ENCODE measurements around the gene UGGT1. TPM values are rescaled to one million over a fixed set of nuclear protein-coding genes. Genes with fewer than 3 reads are reported as not detected.

UGGT1 gene
- total and polyA plus RNA-seq, 4 donors = 6.7 to 74.7 (median 32.4) TPM

DNA sequence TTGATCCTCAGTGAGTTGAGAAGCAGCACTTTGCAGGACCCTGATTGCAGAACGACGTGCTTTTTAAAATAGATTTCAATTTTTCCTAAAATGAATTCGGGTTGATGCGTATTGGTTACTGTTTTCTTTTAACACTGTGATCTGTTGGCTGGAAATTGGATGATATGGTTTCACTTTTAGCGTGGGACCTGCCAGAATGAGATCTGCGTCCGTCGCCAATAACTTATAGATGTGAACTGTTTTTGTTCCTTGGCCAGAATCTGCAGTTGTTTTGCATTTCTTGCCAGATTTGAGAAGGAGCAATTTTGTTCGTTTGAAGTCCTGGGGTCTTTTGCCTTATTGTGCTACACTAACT is 703 bp downstream of the UGGT1 start:
- Histone ChIP-seq H3K27ac (ENCODE audit: low read depth in 1 of 2, low read length in 2 of 2) (peak overlapping the region; percentile 82 to 86), H3K36me3 (ENCODE audit: control insufficient read depth in 4 of 4, insufficient read depth in 3 of 4, low read depth in 1 of 4, low read length in 3 of 4) (peaks cover 0 to 4% (median 0%) of the 10 kb centered on the region in 4 donors), H3K4me1 (ENCODE audit: control insufficient read depth in 4 of 4, insufficient read depth in 4 of 4, low read length in 3 of 4) (peaks cover 0 to 15% (median 12%) of the 10 kb centered on the region in 4 donors), H3K27me3 (ENCODE audit: control insufficient read depth in 4 of 4, insufficient read depth in 4 of 4, low read length in 3 of 4) (no peaks in the 10 kb centered on the region), H3K9ac (ENCODE audit: low read depth in 1 of 2, low read length in 2 of 2) (peak overlapping the region; percentile 83 to 90), H3K4me3 (ENCODE audit: low read depth in 1 of 3, low read length in 3 of 3) (peak overlapping the region; percentile 70 to 97 (median 97)), H3K9me3 (ENCODE audit: control insufficient read depth in 4 of 4, low read length in 3 of 4) (no peaks in the 10 kb centered on the region)
- DNase-seq (ENCODE audit: low spot score) = no peak
- TF ChIP-seq SP1 (IDR thresholded peaks at IDR 0.05) (no peak), JUND (IDR thresholded peaks at IDR 0.05) (no peak), FOXA2 (IDR thresholded peaks at IDR 0.05) (no peak), TAF1 (conservative IDR thresholded peaks at IDR 0.05) (no peak), GABPA (IDR thresholded peaks at IDR 0.05 in 1 of 2, conservative IDR thresholded peaks at IDR 0.05 in 1 of 2) (no peak), RXRA (IDR thresholded peaks at IDR 0.05) (no peak), NR2F2 (IDR thresholded peaks at IDR 0.05) (no peak), EGR1 (IDR thresholded peaks at IDR 0.05; ENCODE audit: low read depth in 2 of 2) (no peak), HNF4G (IDR thresholded peaks at IDR 0.05) (no peak)
- TF ChIP-seq, protein P1, sequence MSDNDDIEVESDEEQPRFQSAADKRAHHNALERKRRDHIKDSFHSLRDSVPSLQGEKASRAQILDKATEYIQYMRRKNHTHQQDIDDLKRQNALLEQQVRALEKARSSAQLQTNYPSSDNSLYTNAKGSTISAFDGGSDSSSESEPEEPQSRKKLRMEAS (IDR thresholded peaks at IDR 0.05) = no peak
- TF ChIP-seq, protein P2, sequence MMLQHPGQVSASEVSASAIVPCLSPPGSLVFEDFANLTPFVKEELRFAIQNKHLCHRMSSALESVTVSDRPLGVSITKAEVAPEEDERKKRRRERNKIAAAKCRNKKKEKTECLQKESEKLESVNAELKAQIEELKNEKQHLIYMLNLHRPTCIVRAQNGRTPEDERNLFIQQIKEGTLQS (IDR thresholded peaks at IDR 0.05) = no peak
- TF ChIP-seq, protein P3, sequence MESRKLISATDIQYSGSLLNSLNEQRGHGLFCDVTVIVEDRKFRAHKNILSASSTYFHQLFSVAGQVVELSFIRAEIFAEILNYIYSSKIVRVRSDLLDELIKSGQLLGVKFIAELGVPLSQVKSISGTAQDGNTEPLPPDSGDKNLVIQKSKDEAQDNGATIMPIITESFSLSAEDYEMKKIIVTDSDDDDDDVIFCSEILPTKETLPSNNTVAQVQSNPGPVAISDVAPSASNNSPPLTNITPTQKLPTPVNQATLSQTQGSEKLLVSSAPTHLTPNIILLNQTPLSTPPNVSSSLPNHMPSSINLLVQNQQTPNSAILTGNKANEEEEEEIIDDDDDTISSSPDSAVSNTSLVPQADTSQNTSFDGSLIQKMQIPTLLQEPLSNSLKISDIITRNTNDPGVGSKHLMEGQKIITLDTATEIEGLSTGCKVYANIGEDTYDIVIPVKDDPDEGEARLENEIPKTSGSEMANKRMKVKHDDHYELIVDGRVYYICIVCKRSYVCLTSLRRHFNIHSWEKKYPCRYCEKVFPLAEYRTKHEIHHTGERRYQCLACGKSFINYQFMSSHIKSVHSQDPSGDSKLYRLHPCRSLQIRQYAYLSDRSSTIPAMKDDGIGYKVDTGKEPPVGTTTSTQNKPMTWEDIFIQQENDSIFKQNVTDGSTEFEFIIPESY (IDR thresholded peaks at IDR 0.05) = no peak
- WGBS = under 1% methylated on average over 9 of the region's 9 CpGs

DNA sequence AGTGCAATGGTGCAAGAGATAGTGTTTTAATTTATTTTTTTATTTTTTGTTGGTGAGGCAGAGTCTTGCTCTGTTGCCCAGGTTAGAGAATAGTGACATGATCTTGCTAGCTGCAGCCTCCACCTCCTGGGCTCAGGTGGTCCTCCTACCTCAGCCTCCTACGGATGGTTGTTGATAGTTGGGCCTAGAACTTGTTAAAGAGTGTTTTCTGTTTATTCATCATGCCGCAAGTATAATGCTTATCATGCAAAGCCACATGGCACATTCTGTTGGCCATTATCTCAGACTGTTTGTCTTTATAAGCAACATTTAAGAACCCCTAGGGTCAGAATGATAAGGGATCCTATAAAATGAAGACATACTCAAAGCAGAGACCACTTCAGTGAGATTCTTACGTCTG is 1.7 kb downstream of the UGGT1 start:
- Histone ChIP-seq H3K4me1 (ENCODE audit: control insufficient read depth in 4 of 4, insufficient read depth in 4 of 4, low read length in 3 of 4) (peaks cover 0 to 15% (median 12%) of the 10 kb centered on the region in 4 donors), H3K36me3 (ENCODE audit: control insufficient read depth in 4 of 4, insufficient read depth in 3 of 4, low read depth in 1 of 4, low read length in 3 of 4) (peaks cover 0 to 10% (median 4%) of the 10 kb centered on the region in 4 donors), H3K9ac (ENCODE audit: low read depth in 1 of 2, low read length in 2 of 2) (no peak overlapping the region), H3K4me3 (ENCODE audit: low read depth in 1 of 3, low read length in 3 of 3) (no peak overlapping the region), H3K9me3 (ENCODE audit: control insufficient read depth in 4 of 4, low read length in 3 of 4) (no peaks in the 10 kb centered on the region), H3K27ac (ENCODE audit: low read depth in 1 of 2, low read length in 2 of 2) (no peak overlapping the region), H3K27me3 (ENCODE audit: control insufficient read depth in 4 of 4, insufficient read depth in 4 of 4, low read length in 3 of 4) (no peaks in the 10 kb centered on the region)
- DNase-seq (ENCODE audit: low spot score) = no peak
- 69% methylated on average over 3 of the region's 3 CpGs for WGBS
- TF ChIP-seq GABPA (IDR thresholded peaks at IDR 0.05 in 1 of 2, conservative IDR thresholded peaks at IDR 0.05 in 1 of 2) = no peak
- TF ChIP-seq HNF4A (conservative IDR thresholded peaks at IDR 0.05) = no peak
- TF ChIP-seq FOXA1 (IDR thresholded peaks at IDR 0.05) = no peak
- TF ChIP-seq NR2F2 (IDR thresholded peaks at IDR 0.05) = no peak

DNA sequence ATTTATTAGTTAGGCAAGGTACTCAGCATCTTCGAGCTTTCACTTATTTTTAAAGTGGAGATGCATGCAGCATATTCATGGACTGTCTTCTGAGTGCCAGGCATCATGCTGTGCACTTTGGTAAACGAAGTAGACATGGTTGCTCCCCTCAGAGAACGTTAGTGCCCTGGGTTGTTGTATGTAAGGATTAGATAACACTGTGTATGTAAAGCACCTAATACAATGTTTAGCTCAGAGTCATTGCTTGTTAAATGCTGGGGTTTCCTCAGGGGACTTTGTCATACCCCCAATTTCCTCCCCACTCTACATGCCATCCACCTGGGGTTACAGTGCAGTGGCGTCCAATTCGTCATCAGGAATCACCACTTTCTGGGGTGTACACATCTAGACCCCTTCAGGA is 2.8 kb downstream of the UGGT1 start:
- no peaks in the 10 kb centered on the region for H3K9me3 ChIP-seq (ENCODE audit: control insufficient read depth in 4 of 4, low read length in 3 of 4)
- no peaks in the 10 kb centered on the region for H3K27me3 ChIP-seq (ENCODE audit: control insufficient read depth in 4 of 4, insufficient read depth in 4 of 4, low read length in 3 of 4)
- peaks cover 0 to 14% (median 14%) of the 10 kb centered on the region in 4 donors for H3K36me3 ChIP-seq (ENCODE audit: control insufficient read depth in 4 of 4, insufficient read depth in 3 of 4, low read depth in 1 of 4, low read length in 3 of 4)
- H3K9ac ChIP-seq (ENCODE audit: low read depth in 1 of 2, low read length in 2 of 2) = no peak overlapping the region
- TF ChIP-seq, protein P4, sequence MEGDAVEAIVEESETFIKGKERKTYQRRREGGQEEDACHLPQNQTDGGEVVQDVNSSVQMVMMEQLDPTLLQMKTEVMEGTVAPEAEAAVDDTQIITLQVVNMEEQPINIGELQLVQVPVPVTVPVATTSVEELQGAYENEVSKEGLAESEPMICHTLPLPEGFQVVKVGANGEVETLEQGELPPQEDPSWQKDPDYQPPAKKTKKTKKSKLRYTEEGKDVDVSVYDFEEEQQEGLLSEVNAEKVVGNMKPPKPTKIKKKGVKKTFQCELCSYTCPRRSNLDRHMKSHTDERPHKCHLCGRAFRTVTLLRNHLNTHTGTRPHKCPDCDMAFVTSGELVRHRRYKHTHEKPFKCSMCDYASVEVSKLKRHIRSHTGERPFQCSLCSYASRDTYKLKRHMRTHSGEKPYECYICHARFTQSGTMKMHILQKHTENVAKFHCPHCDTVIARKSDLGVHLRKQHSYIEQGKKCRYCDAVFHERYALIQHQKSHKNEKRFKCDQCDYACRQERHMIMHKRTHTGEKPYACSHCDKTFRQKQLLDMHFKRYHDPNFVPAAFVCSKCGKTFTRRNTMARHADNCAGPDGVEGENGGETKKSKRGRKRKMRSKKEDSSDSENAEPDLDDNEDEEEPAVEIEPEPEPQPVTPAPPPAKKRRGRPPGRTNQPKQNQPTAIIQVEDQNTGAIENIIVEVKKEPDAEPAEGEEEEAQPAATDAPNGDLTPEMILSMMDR (IDR thresholded peaks at IDR 0.05; ENCODE audit: low read depth, low read length, missing input control) = no peak
- TF ChIP-seq TAF1 (conservative IDR thresholded peaks at IDR 0.05) (no peak), YY1 (IDR thresholded peaks at IDR 0.05) (no peak), RXRA (IDR thresholded peaks at IDR 0.05) (no peak)
- TF ChIP-seq, protein P3 (IDR thresholded peaks at IDR 0.05) = no peak
- 82% methylated on average over 5 of the region's 5 CpGs for WGBS
- DNase-seq (ENCODE audit: low spot score) = no peak
- no peak overlapping the region for H3K4me3 ChIP-seq (ENCODE audit: low read depth in 1 of 3, low read length in 3 of 3)
- peaks cover 0 to 15% (median 12%) of the 10 kb centered on the region in 4 donors for H3K4me1 ChIP-seq (ENCODE audit: control insufficient read depth in 4 of 4, insufficient read depth in 4 of 4, low read length in 3 of 4)
- H3K27ac ChIP-seq (ENCODE audit: low read depth in 1 of 2, low read length in 2 of 2) = no peak overlapping the region

All from liver (tissue), 9 donors.